Smooth muscle cell (in vitro differentiated cells): ENCODE measurements around the gene AIFM3. TPM values are rescaled to one million over a fixed set of nuclear protein-coding genes. Genes with fewer than 3 reads are reported as not detected.
"Not testable (repeated sequence)": the region's sequence is repeated elsewhere in the genome, so short reads cannot be mapped to it uniquely, and the experiment has no call there.

Experiments used
- DNase-seq: peaks from one replicate; lab custom pipeline; 2025; ENCODE audit not compliant: unreplicated experiment; lab: John Stamatoyannopoulos, UW
- H2AFZ ChIP-seq: fragments of 200-600 bp; sonication (generic); 2 replicates; pipeline ENCODE4 v1.6.0; 2016; ENCODE audit warnings: antibody characterized with exemption, low read depth, mild to moderate bottlenecking
- H3F3A ChIP-seq: fragments of 200-600 bp; sonication (generic); 2 replicates; pipeline ENCODE4 v1.6.0; 2017; ENCODE audit warnings: antibody characterized with exemption, low read depth
- H3K27ac ChIP-seq: fragments of 200-600 bp; sonication (generic); 2 replicates; pipeline ENCODE4 v1.5.1; 2016; ENCODE audit warnings: low read depth, mild to moderate bottlenecking
- H3K27me3 ChIP-seq: fragments of 200-600 bp; sonication (generic); 2 replicates; pipeline ENCODE4 v1.6.1; 2016; ENCODE audit warnings: low read depth, mild to moderate bottlenecking
- H3K36me3 ChIP-seq: fragments of 200-600 bp; sonication (generic); 2 replicates; pipeline ENCODE4 v1.5.1; 2016; ENCODE audit warnings: low read depth
- H3K4me1 ChIP-seq: fragments of 200-600 bp; sonication (generic); 2 replicates; pipeline ENCODE4 v1.5.1; 2016; ENCODE audit warnings: low read depth
- H3K4me2 ChIP-seq: fragments of 200-600 bp; sonication (generic); 2 replicates; pipeline ENCODE4 v1.6.0; 2016; ENCODE audit warnings: mild to moderate bottlenecking
- H3K4me3 ChIP-seq: fragments of 200-600 bp; sonication (generic); 2 replicates; pipeline ENCODE4 v1.5.1; 2016; ENCODE audit warnings: mild to moderate bottlenecking
- H3K79me2 ChIP-seq: fragments of 200-600 bp; sonication (generic); 2 replicates; pipeline ENCODE4 v1.6.0; 2016; ENCODE audit warnings: low read depth, mild to moderate bottlenecking
- H3K9ac ChIP-seq: fragments of 200-600 bp; sonication (generic); 2 replicates; pipeline ENCODE4 v1.6.0; 2016; ENCODE audit warnings: low read depth
- H3K9me3 ChIP-seq: fragments of 200-600 bp; sonication (generic); replicated peaks from 2 replicates; pipeline ENCODE4 v1.5.1; 2016; ENCODE audit warnings: low read depth
- H4K20me1 ChIP-seq: fragments of 200-600 bp; sonication (generic); 2 replicates; pipeline ENCODE4 v1.6.0; 2016; ENCODE audit warnings: low read depth
- WGBS: methylation state at CpG from one replicate; pipeline ENCODE4 v1.1.7; 2016; ENCODE audit warnings: low lambda C conversion rate; 5-methylcytosine and 5-hydroxymethylcytosine counted together
- polyA plus RNA-seq: library from polyadenylated mRNA; unstranded; fragments of >200 nt; fragmentation: Nextera tagmentation; extraction: Ambion mirVana; gene quantifications from 2 replicates; pipeline ENCODE4 v1.2.1, GENCODE V29; 2016
- total RNA-seq: library from RNA; depleted of rRNA; stranded (reverse); fragments of >200 nt; gene quantifications from 2 replicates; pipeline ENCODE4 v1.2.3, GENCODE V29; 2014
- TF ChIP-seq, protein P1 (sequence below): fragments of 200-600 bp; sonication (generic); IDR thresholded peaks from 2 replicates; pipeline ENCODE4 v1.5.1; 2017; ENCODE audit warnings: borderline replicate concordance, mild to moderate bottlenecking, antibody characterized with exemption; ENCODE audit not compliant: insufficient read depth, poor library complexity, severe bottlenecking

AIFM3 gene
- total and polyA plus RNA-seq, 2 experiments from 2014 or later: 0.85 TPM; not detected in 1

DNA sequence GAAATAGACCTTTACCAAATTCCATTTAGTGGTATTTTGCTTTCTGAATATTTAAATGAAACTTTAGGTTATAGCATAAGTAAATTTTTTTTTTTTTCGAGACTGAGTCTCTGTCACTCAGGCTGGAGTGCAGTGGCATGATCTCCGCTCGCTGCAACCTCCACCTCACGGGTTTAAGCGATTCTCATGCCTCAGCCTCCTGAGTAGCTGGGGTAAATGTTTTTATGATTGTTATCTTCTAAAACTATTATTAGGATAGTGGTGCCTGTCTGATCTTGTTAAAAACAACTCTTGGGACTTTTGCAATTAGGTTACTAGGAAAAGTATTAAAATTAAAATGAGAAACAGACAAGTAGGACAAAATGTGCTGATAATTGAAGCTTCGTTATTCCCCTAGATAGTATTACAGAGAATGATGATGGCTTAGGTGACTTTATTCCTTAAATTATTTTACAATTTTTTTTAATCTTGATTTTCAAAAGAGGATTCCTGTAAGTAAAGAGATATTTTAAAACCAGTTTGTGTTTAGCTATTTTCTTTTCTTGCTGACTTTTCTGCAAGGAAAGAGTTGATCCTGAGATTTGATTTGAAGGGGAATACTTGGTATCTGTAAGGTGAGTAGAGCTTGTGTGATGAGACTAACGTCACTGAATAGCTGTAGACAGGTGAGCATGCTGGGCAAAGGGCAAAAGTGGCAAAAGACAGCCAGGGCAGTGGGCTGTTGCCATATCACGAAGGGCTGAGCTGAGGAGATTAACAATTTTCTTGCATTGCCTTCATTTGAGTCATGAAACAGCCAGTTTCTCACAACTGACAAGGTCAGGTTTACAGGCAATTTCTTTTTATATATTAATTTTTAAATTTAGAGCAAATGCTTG, 29.0 kb upstream of the AIFM3 start:
- no peak overlapping the region for H2AFZ ChIP-seq
- H3K4me1 ChIP-seq: peaks cover 6% of the 10 kb centered on the region
- peak overlapping the region; percentile 59 for H3K4me2 ChIP-seq
- H3F3A ChIP-seq: no peaks in the 10 kb centered on the region
- 88% methylated on average over 8 of the region's 8 CpGs for WGBS
- H3K9ac ChIP-seq: no peak overlapping the region
- no peaks in the 10 kb centered on the region for H3K36me3 ChIP-seq
- no peak for DNase-seq
- TF ChIP-seq, protein P1, sequence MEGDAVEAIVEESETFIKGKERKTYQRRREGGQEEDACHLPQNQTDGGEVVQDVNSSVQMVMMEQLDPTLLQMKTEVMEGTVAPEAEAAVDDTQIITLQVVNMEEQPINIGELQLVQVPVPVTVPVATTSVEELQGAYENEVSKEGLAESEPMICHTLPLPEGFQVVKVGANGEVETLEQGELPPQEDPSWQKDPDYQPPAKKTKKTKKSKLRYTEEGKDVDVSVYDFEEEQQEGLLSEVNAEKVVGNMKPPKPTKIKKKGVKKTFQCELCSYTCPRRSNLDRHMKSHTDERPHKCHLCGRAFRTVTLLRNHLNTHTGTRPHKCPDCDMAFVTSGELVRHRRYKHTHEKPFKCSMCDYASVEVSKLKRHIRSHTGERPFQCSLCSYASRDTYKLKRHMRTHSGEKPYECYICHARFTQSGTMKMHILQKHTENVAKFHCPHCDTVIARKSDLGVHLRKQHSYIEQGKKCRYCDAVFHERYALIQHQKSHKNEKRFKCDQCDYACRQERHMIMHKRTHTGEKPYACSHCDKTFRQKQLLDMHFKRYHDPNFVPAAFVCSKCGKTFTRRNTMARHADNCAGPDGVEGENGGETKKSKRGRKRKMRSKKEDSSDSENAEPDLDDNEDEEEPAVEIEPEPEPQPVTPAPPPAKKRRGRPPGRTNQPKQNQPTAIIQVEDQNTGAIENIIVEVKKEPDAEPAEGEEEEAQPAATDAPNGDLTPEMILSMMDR: no peak
- H3K9me3 ChIP-seq: no peaks in the 10 kb centered on the region
- peak overlapping the region; percentile 47 for H3K27ac ChIP-seq
- H3K27me3 ChIP-seq: no peaks in the 10 kb centered on the region
- H3K79me2 ChIP-seq: peaks cover 97% of the 10 kb centered on the region
- H3K4me3 ChIP-seq: no peak overlapping the region
- H4K20me1 ChIP-seq: peaks cover 98% of the 10 kb centered on the region

DNA sequence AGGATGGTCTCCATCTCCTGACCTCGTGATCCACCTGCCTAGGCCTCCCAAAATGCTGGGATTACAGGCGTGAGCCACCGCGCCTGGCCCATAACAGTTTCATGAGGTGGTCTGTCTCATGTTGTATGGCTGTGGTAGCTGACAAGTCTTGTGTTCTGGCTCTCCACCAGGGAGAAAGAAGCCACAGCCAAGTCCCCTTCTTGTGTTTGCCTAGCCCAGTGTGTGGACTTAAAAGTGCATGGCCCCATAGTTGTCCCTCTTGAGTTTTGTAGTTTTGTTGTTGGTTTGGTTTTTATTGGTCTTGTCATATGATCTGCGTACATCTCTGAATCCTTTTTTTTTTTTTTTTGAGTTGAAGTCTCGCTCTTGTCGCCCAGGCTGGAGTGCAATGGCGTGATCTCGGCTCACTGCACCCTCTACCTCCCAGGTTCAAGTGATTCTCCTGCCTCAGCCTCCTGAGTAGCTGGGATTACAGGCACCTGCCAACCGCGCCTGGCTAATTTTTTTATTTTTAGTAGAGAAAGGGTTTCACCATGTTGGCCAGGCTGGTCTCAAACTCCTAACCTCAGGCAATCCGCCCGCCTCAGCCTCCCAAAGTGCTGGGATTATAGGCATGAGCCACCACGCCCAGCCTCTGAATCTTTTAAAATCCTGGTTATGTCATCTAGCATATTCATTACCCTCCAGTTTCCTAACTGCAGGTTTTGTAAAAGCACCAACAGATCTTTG, 27.4 kb upstream of the AIFM3 start:
- not testable (repeated sequence) for H3K9me3 ChIP-seq, H3K4me1 ChIP-seq, H3K36me3 ChIP-seq, H2AFZ ChIP-seq, H3K4me2 ChIP-seq, H3F3A ChIP-seq, H3K27ac ChIP-seq, H3K9ac ChIP-seq, H3K27me3 ChIP-seq, DNase-seq, H3K4me3 ChIP-seq
- Histone ChIP-seq H3K79me2 (peaks cover 97% of the 10 kb centered on the region), H4K20me1 (peaks cover 98% of the 10 kb centered on the region)
- WGBS: 93% methylated on average over 14 of the region's 14 CpGs

DNA sequence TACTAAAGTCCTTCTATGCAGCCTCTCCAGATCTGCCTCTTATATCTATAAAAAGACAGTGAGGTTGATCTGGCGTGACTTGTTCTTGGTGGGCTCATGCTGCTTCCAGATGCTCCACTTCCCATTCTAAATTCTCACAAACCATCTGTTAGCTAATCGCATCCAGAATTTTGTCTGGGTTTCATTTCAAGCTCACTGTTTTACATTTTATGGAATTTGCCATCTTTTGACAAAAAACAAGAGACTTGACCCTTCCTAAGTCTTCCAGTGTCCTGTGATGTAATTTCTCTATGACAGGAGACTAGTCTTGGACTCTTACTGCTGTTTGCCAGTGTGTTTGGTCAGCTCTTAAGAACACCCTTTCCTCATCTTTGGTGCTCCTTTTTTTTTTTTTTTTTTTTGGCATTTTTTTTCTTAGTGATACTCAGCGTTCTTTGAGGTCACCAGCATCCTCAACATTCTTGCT, 26.8 kb upstream of the AIFM3 start:
- Histone ChIP-seq H3K9me3 (no peaks in the 10 kb centered on the region), H3K36me3 (no peaks in the 10 kb centered on the region), H3K4me1 (peaks cover 6% of the 10 kb centered on the region), H3K4me3 (no peak overlapping the region), H3F3A (no peaks in the 10 kb centered on the region), H3K79me2 (peaks cover 97% of the 10 kb centered on the region), H3K27me3 (no peaks in the 10 kb centered on the region), H3K4me2 (no peak overlapping the region), H2AFZ (no peak overlapping the region), H3K9ac (no peak overlapping the region), H4K20me1 (peaks cover 98% of the 10 kb centered on the region), H3K27ac (no peak overlapping the region)
- 84% methylated on average over 3 of the region's 3 CpGs for WGBS
- TF ChIP-seq, protein P1: no peak
- no peak for DNase-seq

DNA sequence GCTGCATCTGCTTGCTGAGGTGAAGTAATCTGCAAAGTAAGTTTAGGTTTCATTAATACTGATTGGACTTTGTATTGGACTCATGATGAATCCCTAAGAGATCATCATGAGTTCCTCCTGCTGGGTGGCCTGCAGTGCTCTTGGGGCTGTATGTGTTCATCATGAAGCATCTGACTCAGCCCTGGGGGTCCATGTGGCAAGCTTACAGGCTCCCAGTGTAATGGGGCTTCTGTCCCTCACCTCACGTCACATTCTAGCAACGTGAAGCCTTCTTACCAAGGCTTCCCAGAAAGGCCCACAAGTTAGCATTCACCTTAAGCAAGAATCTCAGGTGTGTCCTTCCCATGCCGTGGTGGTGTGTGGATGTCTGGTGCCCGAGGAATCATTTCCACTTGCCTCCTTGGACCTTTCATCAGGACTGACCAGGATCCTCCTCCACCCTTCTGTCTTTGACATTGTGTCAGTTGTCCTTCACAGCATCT, 26.1 kb upstream of the AIFM3 start:
- H3K9ac ChIP-seq: no peak overlapping the region
- 98% methylated on average over 4 of the region's 4 CpGs for WGBS
- H3K27ac ChIP-seq: no peak overlapping the region
- no peak overlapping the region for H3K4me2 ChIP-seq
- peaks cover 6% of the 10 kb centered on the region for H3K4me1 ChIP-seq
- H3K27me3 ChIP-seq: no peaks in the 10 kb centered on the region
- DNase-seq: no peak
- H3F3A ChIP-seq: no peaks in the 10 kb centered on the region
- no peak overlapping the region for H3K4me3 ChIP-seq
- no peak overlapping the region for H2AFZ ChIP-seq
- H4K20me1 ChIP-seq: peaks cover 98% of the 10 kb centered on the region
- no peaks in the 10 kb centered on the region for H3K36me3 ChIP-seq
- TF ChIP-seq, protein P1: no peak
- H3K79me2 ChIP-seq: peaks cover 97% of the 10 kb centered on the region
- H3K9me3 ChIP-seq: no peaks in the 10 kb centered on the region

DNA sequence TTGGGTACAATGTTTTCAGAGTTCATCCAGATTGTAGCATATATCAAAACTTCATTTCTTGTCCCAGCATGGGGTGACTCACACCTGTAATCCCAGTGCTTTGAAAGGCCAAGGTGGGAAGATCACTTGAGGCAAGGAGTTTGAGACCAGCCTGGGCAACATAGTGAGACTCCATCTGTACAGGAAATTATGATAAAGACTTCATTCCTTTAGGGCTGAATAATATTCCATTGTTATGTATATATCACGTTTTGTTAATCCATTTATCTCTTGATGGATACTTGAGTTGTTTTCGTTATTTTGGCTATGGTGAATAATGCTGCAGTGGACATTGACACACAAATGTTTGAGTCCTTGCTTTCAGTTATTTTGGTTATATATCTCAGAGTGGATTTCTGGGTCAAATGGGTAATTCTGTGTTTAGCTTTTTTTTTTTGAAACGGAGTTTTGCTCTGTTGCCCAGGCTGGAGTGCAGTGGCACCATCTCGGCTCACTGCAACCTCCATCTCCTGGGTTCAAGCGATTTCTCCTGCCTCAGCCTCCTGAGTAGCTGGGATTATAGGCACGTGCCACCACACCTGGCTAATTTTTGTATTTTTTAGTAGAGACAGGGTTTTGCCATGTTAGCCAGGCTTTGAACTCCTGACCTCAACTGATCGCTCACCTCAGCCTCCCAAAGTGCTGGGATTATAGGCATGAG, 24.7 kb upstream of the AIFM3 start:
- H3K36me3 ChIP-seq, H2AFZ ChIP-seq, H3K9ac ChIP-seq, H3K4me3 ChIP-seq, H3K4me2 ChIP-seq, H3K27me3 ChIP-seq, H3F3A ChIP-seq, H3K9me3 ChIP-seq, DNase-seq, H3K27ac ChIP-seq, H3K4me1 ChIP-seq: not testable (repeated sequence)
- Histone ChIP-seq H4K20me1 (peaks cover 98% of the 10 kb centered on the region), H3K79me2 (peaks cover 97% of the 10 kb centered on the region)
- WGBS: 89% methylated on average over 7 of the region's 7 CpGs
